ENCODE results near the gene KIF12.

- TF ChIP-seq CTCF (conservative IDR thresholded peaks at IDR 0.05), result no peak
- TF ChIP-seq ZFX (IDR thresholded peaks at IDR 0.05), result no peak
These were observed 37.1 kb downstream of the KIF12 start for GRCh38 chr9:114061830-114062474.
